Measurements from ENCODE around the gene PADI2.

The PADI2 gene

GRCh38 chr1:17027403-17027802 is 91.8 kb downstream of the PADI2 start:
- ChIA-PET CTCF (no interaction called here), POLR2A (no interaction called here)
- no peak for DNase-seq (ENCODE audit: extremely low spot score)
- no peak for TF ChIP-seq FOXM1 (IDR thresholded peaks at IDR 0.05; ENCODE audit: borderline replicate concordance)
- TF ChIP-seq FOXK2 (IDR thresholded peaks at IDR 0.05), result no peak
- no peak for TF ChIP-seq SP1 (IDR thresholded peaks at IDR 0.05)
- no peak for TF ChIP-seq CTBP1 (IDR thresholded peaks at IDR 0.05; ENCODE audit: borderline replicate concordance)
- no peak for TF ChIP-seq L3MBTL2 (conservative IDR thresholded peaks at IDR 0.05)
- TF ChIP-seq ARNT (IDR thresholded peaks at IDR 0.05), result no peak
- TF ChIP-seq ELF4 (IDR thresholded peaks at IDR 0.05), result no peak
- TF ChIP-seq NFRKB (IDR thresholded peaks at IDR 0.05), result no peak
- TF ChIP-seq PKNOX1 (IDR thresholded peaks at IDR 0.05), result no peak
- TF ChIP-seq LEF1 (IDR thresholded peaks at IDR 0.05; ENCODE audit: borderline replicate concordance), result no peak

- no peak for TF ChIP-seq FOXM1 (IDR thresholded peaks at IDR 0.05; ENCODE audit: borderline replicate concordance)
- no peak for TF ChIP-seq ZNF384 (IDR thresholded peaks at IDR 0.05)
- TF ChIP-seq ELF4 (IDR thresholded peaks at IDR 0.05), result no peak
- no peak for TF ChIP-seq L3MBTL2 (conservative IDR thresholded peaks at IDR 0.05)
- no peak for TF ChIP-seq FOXK2 (IDR thresholded peaks at IDR 0.05)
- TF ChIP-seq SP1 (IDR thresholded peaks at IDR 0.05), result no peak
- no peak for TF ChIP-seq ARNT (IDR thresholded peaks at IDR 0.05)
- no peak for TF ChIP-seq SUZ12 (IDR thresholded peaks at IDR 0.05)
- TF ChIP-seq PKNOX1 (IDR thresholded peaks at IDR 0.05), result no peak
- no peak for DNase-seq (ENCODE audit: extremely low spot score)
- ChIA-PET POLR2A (no interaction called here), CTCF (no interaction called here)
Observed at GRCh38 chr1:17024721-17025120, 94.5 kb downstream of the PADI2 start.

GRCh38 chr1:17023573-17023972 is 95.7 kb downstream of the PADI2 start:
- DNase-seq (ENCODE audit: extremely low spot score), result no peak
- POLR2A ChIA-PET, result no interaction called here
- TF ChIP-seq SP1 (IDR thresholded peaks at IDR 0.05) (no peak), HDGF (IDR thresholded peaks at IDR 0.05; ENCODE audit: borderline replicate concordance) (no peak)
- CTCF ChIA-PET, result no interaction called here

GRCh38 chr1:17023102-17023501 is 96.1 kb downstream of the PADI2 start:
- CTCF ChIA-PET, result interaction anchor here (1.4 kb wide), 1 partner anchor 71 kb away, joined by 3 read pairs; no protein-coding TSS in a partner anchor
- TF ChIP-seq TARDBP (IDR thresholded peaks at IDR 0.05) (no peak), SP1 (IDR thresholded peaks at IDR 0.05) (no peak), BHLHE40 (IDR thresholded peaks at IDR 0.05; ENCODE audit: borderline replicate concordance) (no peak), FOXK2 (IDR thresholded peaks at IDR 0.05) (no peak), FOXA1 (IDR thresholded peaks at IDR 0.05) (no peak), ZNF384 (IDR thresholded peaks at IDR 0.05) (no peak), NFRKB (IDR thresholded peaks at IDR 0.05) (no peak), PKNOX1 (IDR thresholded peaks at IDR 0.05) (no peak), L3MBTL2 (conservative IDR thresholded peaks at IDR 0.05) (no peak), SUZ12 (IDR thresholded peaks at IDR 0.05) (no peak), ELF4 (IDR thresholded peaks at IDR 0.05) (no peak), ARNT (IDR thresholded peaks at IDR 0.05) (no peak), LEF1 (IDR thresholded peaks at IDR 0.05; ENCODE audit: borderline replicate concordance) (no peak)
- POLR2A ChIA-PET, result interaction anchor here (1.3 kb wide), 1 partner anchor 11 kb away, joined by 6 read pairs; the partner anchor contains the start of gene ATP13A2

GRCh38 chr1:17021896-17022295 is 97.4 kb downstream of the PADI2 start:
- DNase-seq (ENCODE audit: extremely low spot score), result no peak
- ChIA-PET POLR2A (interaction anchor here (1.3 to 1.5 kb wide), 2 partner anchors 10 to 62 kb away, joined by 3 to 6 read pairs; partner anchors contain the start of gene ATP13A2), CTCF (interaction anchor here (1.4 kb wide), 1 partner anchor 70 kb away, joined by 3 read pairs; no protein-coding TSS in a partner anchor)
- no peak for TF ChIP-seq ELF4 (IDR thresholded peaks at IDR 0.05)
- TF ChIP-seq NFRKB (IDR thresholded peaks at IDR 0.05), result no peak
- TF ChIP-seq TARDBP (IDR thresholded peaks at IDR 0.05), result no peak
- TF ChIP-seq FOXK2 (IDR thresholded peaks at IDR 0.05), result no peak
- TF ChIP-seq ZNF384 (IDR thresholded peaks at IDR 0.05), result no peak
- no peak for TF ChIP-seq FOXM1 (IDR thresholded peaks at IDR 0.05; ENCODE audit: borderline replicate concordance)

More at GRCh38 chr1:17023102-17023501, 96.1 kb downstream of the PADI2 start:
- no peak for DNase-seq (ENCODE audit: extremely low spot score)

DNA sequence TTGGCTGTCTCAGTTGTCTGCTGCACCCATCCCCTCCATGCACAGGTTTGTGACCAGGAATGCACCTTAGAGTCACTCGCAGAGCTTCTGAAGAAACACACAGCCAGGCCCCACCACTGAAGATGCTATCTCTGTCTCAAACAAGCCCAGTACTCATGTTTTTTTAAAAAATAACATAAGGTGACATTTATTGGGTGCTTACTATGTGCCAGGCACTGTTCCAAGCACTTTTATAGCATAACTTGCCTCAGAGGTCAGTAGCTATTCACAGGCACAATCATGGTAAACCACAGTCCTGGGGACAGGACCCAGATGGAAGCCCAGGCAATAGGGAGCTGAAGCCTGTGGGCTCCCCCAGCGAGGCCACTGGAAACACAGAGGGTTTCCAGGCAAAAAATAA is 98.7 kb downstream of the PADI2 start:
- TF ChIP-seq SUZ12 (IDR thresholded peaks at IDR 0.05) (no peak), SP1 (IDR thresholded peaks at IDR 0.05) (no peak), LEF1 (IDR thresholded peaks at IDR 0.05; ENCODE audit: borderline replicate concordance) (no peak), ZNF384 (IDR thresholded peaks at IDR 0.05) (no peak), FOXM1 (IDR thresholded peaks at IDR 0.05; ENCODE audit: borderline replicate concordance) (no peak), BHLHE40 (IDR thresholded peaks at IDR 0.05; ENCODE audit: borderline replicate concordance) (no peak), ARNT (IDR thresholded peaks at IDR 0.05) (no peak), TARDBP (IDR thresholded peaks at IDR 0.05) (no peak), PKNOX1 (IDR thresholded peaks at IDR 0.05) (no peak)
- POLR2A ChIA-PET, result interaction anchor here (1.5 kb wide), 1 partner anchor 60 kb away, joined by 3 read pairs; no protein-coding TSS in a partner anchor
- DNase-seq (ENCODE audit: extremely low spot score), result no peak
- CTCF ChIA-PET, result no interaction called here
